ENCODE results near the gene CFAP100.

Gene CFAP100

DNA sequence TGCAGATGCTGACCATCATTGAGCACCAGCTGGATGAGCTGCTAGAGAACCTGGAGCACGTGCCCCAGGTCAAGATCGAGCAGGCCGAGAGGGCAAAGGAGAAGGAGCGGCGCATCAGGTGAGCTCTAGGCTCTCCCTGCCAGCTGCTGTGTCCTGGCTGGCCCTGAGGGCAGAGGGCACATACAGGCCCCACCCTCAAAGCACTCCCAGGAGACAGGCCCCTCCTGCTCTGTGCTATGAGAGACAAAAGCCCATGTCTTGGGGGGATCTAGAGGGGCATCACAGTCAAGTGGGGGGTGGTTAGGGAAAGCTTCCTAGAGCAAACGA, 39.5 kb downstream of the CFAP100 start:
- no peaks in the 10 kb centered on the region for H3K4me1 ChIP-seq (ENCODE audit: insufficient read depth, low read length)
- no peak overlapping the region for H3K9ac ChIP-seq (ENCODE audit: low read length)
- H3K36me3 ChIP-seq (ENCODE audit: insufficient read depth, low read length) = peaks cover 24% of the 10 kb centered on the region
- no peaks in the 10 kb centered on the region for H3K27me3 ChIP-seq (ENCODE audit: control insufficient read depth in 1 of 2, insufficient read depth in 2 of 2, low read length in 2 of 2)
- no peaks in the 10 kb centered on the region for H3K9me3 ChIP-seq (ENCODE audit: low read length)
- no peak overlapping the region for H3K4me3 ChIP-seq (ENCODE audit: low read depth in 1 of 2, low read length in 2 of 2)
- H3K27ac ChIP-seq (ENCODE audit: low read depth, low read length) = no peak overlapping the region

DNA sequence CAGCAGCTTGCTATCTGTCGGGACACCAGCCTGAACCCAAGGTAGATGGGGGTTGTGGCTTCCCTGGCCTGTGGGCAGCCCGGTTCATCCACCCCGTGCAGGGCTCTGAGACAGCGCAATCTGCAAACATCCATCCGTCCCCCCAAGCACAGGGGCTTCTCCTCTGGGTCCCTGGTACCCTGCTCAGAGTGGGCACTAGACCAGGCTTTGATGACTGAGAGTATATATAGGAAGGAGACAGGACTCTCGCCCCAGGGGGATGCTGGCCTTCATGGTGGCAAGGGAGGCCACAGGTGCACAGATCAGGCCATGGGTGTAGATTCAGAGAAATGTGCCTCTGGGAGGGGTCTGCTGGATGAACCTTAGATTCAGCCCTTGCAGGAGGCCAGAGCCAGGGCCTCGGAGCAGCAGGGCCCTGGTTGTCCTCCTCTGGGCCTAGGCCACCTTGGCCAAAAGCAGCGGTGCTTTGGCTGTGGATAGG, 40.3 kb downstream of the CFAP100 start:
- no peaks in the 10 kb centered on the region for H3K9me3 ChIP-seq (ENCODE audit: low read length)
- H3K4me1 ChIP-seq (ENCODE audit: insufficient read depth, low read length) = no peaks in the 10 kb centered on the region
- no peak overlapping the region for H3K9ac ChIP-seq (ENCODE audit: low read length)
- no peaks in the 10 kb centered on the region for H3K27me3 ChIP-seq (ENCODE audit: control insufficient read depth in 1 of 2, insufficient read depth in 2 of 2, low read length in 2 of 2)
- no peak overlapping the region for H3K27ac ChIP-seq (ENCODE audit: low read depth, low read length)
- H3K4me3 ChIP-seq (ENCODE audit: low read depth in 1 of 2, low read length in 2 of 2) = no peak overlapping the region
- peaks cover 29% of the 10 kb centered on the region for H3K36me3 ChIP-seq (ENCODE audit: insufficient read depth, low read length)

- Histone ChIP-seq H3K4me3 (ENCODE audit: low read depth in 1 of 2, low read length in 2 of 2) (no peak overlapping the region), H3K36me3 (ENCODE audit: insufficient read depth, low read length) (peaks cover 32% of the 10 kb centered on the region), H3K9me3 (ENCODE audit: low read length) (no peaks in the 10 kb centered on the region), H3K4me1 (ENCODE audit: insufficient read depth, low read length) (no peaks in the 10 kb centered on the region), H3K9ac (ENCODE audit: low read length) (no peak overlapping the region), H3K27me3 (ENCODE audit: control insufficient read depth in 1 of 2, insufficient read depth in 2 of 2, low read length in 2 of 2) (no peaks in the 10 kb centered on the region), H3K27ac (ENCODE audit: low read depth, low read length) (no peak overlapping the region)
Observed at GRCh38 chr3:126435456-126436315, 41.0 kb downstream of the CFAP100 start.

- Histone ChIP-seq H3K9ac (ENCODE audit: low read length) (no peak overlapping the region), H3K27ac (ENCODE audit: low read depth, low read length) (no peak overlapping the region), H3K4me3 (ENCODE audit: low read depth in 1 of 2, low read length in 2 of 2) (no peak overlapping the region), H3K36me3 (ENCODE audit: insufficient read depth, low read length) (peaks cover 45% of the 10 kb centered on the region), H3K27me3 (ENCODE audit: control insufficient read depth in 1 of 2, insufficient read depth in 2 of 2, low read length in 2 of 2) (no peaks in the 10 kb centered on the region), H3K4me1 (ENCODE audit: insufficient read depth, low read length) (no peaks in the 10 kb centered on the region), H3K9me3 (ENCODE audit: low read length) (no peaks in the 10 kb centered on the region)
Observed at GRCh38 chr3:126436826-126437717, 42.4 kb downstream of the CFAP100 start.

DNA sequence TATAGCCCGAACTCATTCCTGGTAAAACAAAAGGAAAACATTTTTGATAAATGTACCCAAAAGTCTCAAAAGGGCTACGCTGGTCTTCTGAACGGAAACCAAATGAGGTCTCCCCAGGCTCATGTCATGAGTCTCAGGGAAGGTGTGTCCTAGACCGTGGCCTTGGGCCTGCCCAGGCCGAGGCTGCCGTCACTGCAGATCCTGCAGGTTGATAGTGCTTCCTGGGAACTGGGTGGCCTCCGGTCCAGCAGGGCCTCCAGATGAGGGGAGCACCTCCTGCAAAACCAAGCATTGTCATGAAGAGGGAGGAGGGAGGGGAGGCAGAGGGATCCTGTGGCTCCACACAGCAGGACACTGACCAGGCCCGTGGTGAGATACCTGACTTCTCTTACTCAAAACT, 43.5 kb downstream of the CFAP100 start:
- H3K4me1 ChIP-seq (ENCODE audit: insufficient read depth, low read length) = no peaks in the 10 kb centered on the region
- H3K36me3 ChIP-seq (ENCODE audit: insufficient read depth, low read length) = peaks cover 45% of the 10 kb centered on the region
- no peak overlapping the region for H3K9ac ChIP-seq (ENCODE audit: low read length)
- no peaks in the 10 kb centered on the region for H3K9me3 ChIP-seq (ENCODE audit: low read length)
- no peak overlapping the region for H3K4me3 ChIP-seq (ENCODE audit: low read depth in 1 of 2, low read length in 2 of 2)
- no peaks in the 10 kb centered on the region for H3K27me3 ChIP-seq (ENCODE audit: control insufficient read depth in 1 of 2, insufficient read depth in 2 of 2, low read length in 2 of 2)
- H3K27ac ChIP-seq (ENCODE audit: low read depth, low read length) = no peak overlapping the region

- H3K27me3 ChIP-seq (ENCODE audit: control insufficient read depth in 1 of 2, insufficient read depth in 2 of 2, low read length in 2 of 2) = no peaks in the 10 kb centered on the region
- H3K4me1 ChIP-seq (ENCODE audit: insufficient read depth, low read length) = no peaks in the 10 kb centered on the region
- H3K9me3 ChIP-seq (ENCODE audit: low read length) = no peaks in the 10 kb centered on the region
- H3K36me3 ChIP-seq (ENCODE audit: insufficient read depth, low read length) = peaks cover 45% of the 10 kb centered on the region
- H3K9ac ChIP-seq (ENCODE audit: low read length) = no peak overlapping the region
- no peak overlapping the region for H3K27ac ChIP-seq (ENCODE audit: low read depth, low read length)
- H3K4me3 ChIP-seq (ENCODE audit: low read depth in 1 of 2, low read length in 2 of 2) = no peak overlapping the region
Observed at GRCh38 chr3:126438746-126439145, 44.0 kb downstream of the CFAP100 start.

DNA sequence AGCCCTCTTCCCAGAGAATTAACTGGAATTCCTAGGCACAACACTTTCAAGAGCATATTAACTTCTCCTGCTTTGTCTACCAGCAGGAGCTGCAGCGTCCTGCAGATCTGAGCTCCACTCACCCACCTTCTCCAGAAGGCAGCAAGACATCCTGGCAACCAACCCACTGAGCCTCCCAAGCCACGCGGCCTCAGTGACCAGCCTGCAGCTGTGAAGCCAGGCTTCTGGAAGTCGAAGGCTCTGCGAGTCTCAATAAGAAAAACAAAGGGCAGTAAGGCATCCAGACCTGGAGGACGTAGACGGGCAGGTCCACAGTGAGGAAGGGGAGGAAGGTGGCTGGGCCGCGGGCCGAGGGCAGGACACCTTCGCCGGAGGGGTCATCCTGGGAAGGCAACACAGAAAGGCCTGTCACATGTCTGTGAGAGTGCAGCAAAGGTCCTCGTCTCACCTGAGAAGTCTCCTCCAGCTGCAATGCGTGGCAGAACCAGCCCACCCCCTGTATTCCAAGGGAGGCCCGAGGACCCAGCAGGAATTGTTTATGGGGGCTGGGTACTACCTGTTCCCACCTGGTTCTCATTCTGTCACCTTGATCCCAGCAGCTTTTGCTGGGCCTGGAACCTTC, 44.7 kb downstream of the CFAP100 start:
- Histone ChIP-seq H3K9ac (ENCODE audit: low read length) (no peak overlapping the region), H3K4me1 (ENCODE audit: insufficient read depth, low read length) (no peaks in the 10 kb centered on the region), H3K27me3 (ENCODE audit: control insufficient read depth in 1 of 2, insufficient read depth in 2 of 2, low read length in 2 of 2) (no peaks in the 10 kb centered on the region), H3K9me3 (ENCODE audit: low read length) (no peaks in the 10 kb centered on the region), H3K36me3 (ENCODE audit: insufficient read depth, low read length) (peaks cover 43% of the 10 kb centered on the region), H3K4me3 (ENCODE audit: low read depth in 1 of 2, low read length in 2 of 2) (no peak overlapping the region), H3K27ac (ENCODE audit: low read depth, low read length) (no peak overlapping the region)

GRCh38 chr3:126439968-126440708, 45.4 kb downstream of the CFAP100 start:
- Histone ChIP-seq H3K36me3 (ENCODE audit: insufficient read depth, low read length) (peaks cover 37% of the 10 kb centered on the region), H3K4me1 (ENCODE audit: insufficient read depth, low read length) (no peaks in the 10 kb centered on the region), H3K4me3 (ENCODE audit: low read depth in 1 of 2, low read length in 2 of 2) (no peak overlapping the region), H3K27me3 (ENCODE audit: control insufficient read depth in 1 of 2, insufficient read depth in 2 of 2, low read length in 2 of 2) (no peaks in the 10 kb centered on the region), H3K9me3 (ENCODE audit: low read length) (no peaks in the 10 kb centered on the region), H3K27ac (ENCODE audit: low read depth, low read length) (no peak overlapping the region), H3K9ac (ENCODE audit: low read length) (no peak overlapping the region)

GRCh38 chr3:126440709-126440995, 45.9 kb downstream of the CFAP100 start:
- H3K4me3 ChIP-seq (ENCODE audit: low read depth in 1 of 2, low read length in 2 of 2) = no peak overlapping the region
- peaks cover 34% of the 10 kb centered on the region for H3K36me3 ChIP-seq (ENCODE audit: insufficient read depth, low read length)
- H3K9ac ChIP-seq (ENCODE audit: low read length) = no peak overlapping the region
- no peaks in the 10 kb centered on the region for H3K9me3 ChIP-seq (ENCODE audit: low read length)
- no peak overlapping the region for H3K27ac ChIP-seq (ENCODE audit: low read depth, low read length)
- H3K4me1 ChIP-seq (ENCODE audit: insufficient read depth, low read length) = no peaks in the 10 kb centered on the region
- H3K27me3 ChIP-seq (ENCODE audit: control insufficient read depth in 1 of 2, insufficient read depth in 2 of 2, low read length in 2 of 2) = no peaks in the 10 kb centered on the region

DNA sequence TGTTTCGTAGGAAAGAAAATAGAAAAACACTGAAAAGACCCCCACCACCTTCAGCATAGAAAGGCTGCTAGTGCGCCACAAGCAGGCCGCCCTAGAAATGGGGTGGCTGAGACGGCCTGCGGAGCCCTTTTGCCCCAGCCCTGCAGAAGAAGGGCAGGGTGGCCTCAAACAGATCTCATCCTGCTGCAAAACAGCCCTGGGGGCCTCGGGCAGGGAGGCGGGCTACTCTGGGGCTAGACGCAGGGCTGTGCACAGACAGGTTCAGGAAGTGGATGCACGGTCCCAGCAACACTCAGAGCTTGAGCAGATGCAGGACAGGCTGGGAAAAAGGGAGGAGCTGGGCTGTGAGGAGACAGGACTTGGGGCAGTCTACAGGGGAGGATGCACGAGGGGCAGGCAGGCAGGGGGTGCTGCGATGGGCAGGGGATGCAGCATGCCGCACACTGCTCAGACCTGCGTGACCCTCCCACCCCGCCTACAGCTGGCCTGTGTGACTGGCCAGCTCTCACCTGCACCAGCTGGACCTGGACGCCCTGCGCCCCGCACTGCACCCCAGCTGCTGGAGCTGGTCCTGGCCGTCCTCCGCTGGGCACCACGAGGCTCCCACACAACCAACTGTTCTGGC, 46.7 kb downstream of the CFAP100 start:
- peaks cover 34% of the 10 kb centered on the region for H3K36me3 ChIP-seq (ENCODE audit: insufficient read depth, low read length)
- H3K4me1 ChIP-seq (ENCODE audit: insufficient read depth, low read length) = no peaks in the 10 kb centered on the region
- no peaks in the 10 kb centered on the region for H3K9me3 ChIP-seq (ENCODE audit: low read length)
- no peak overlapping the region for H3K4me3 ChIP-seq (ENCODE audit: low read depth in 1 of 2, low read length in 2 of 2)
- H3K27ac ChIP-seq (ENCODE audit: low read depth, low read length) = no peak overlapping the region
- no peak overlapping the region for H3K9ac ChIP-seq (ENCODE audit: low read length)
- no peaks in the 10 kb centered on the region for H3K27me3 ChIP-seq (ENCODE audit: control insufficient read depth in 1 of 2, insufficient read depth in 2 of 2, low read length in 2 of 2)

Measured in muscle layer of colon (tissue), 2 donors.